ENCODE data around the gene RAPGEF1.

GRCh38 chr9:131613921-131614320, 126.0 kb downstream of the RAPGEF1 start:
- TF ChIP-seq CTCF (IDR thresholded peaks at IDR 0.05): no peak
- no peak for TF ChIP-seq POLR2A (IDR thresholded peaks at IDR 0.05)
- no peak for TF ChIP-seq POLR2AphosphoS5 (IDR thresholded peaks at IDR 0.05; ENCODE audit: insufficient read depth in 1 of 2, low read depth in 1 of 2)

Data from vagina (tissue), 2 donors.